ENCODE data around the gene TMEM53.

DNA sequence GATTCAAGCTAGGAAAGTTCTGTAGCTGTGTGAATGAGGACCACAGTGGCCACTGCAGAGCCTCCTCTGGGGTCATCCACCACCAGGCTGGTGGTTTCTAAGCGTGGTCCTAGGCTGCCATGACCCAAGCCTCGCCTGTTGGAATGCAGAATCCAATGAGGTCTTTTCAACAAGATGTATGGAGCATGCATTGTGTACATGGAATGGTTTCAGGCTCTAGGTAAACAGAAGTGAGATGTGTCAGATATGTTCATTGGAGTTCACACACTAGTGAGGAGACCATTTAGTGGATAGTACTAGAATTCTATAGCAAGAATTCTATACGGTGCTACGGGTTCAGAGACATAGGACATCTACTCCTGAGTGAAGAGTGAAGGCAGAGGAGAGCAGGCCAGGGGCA is 46.0 kb upstream of the TMEM53 start:
- TF ChIP-seq, protein P1, sequence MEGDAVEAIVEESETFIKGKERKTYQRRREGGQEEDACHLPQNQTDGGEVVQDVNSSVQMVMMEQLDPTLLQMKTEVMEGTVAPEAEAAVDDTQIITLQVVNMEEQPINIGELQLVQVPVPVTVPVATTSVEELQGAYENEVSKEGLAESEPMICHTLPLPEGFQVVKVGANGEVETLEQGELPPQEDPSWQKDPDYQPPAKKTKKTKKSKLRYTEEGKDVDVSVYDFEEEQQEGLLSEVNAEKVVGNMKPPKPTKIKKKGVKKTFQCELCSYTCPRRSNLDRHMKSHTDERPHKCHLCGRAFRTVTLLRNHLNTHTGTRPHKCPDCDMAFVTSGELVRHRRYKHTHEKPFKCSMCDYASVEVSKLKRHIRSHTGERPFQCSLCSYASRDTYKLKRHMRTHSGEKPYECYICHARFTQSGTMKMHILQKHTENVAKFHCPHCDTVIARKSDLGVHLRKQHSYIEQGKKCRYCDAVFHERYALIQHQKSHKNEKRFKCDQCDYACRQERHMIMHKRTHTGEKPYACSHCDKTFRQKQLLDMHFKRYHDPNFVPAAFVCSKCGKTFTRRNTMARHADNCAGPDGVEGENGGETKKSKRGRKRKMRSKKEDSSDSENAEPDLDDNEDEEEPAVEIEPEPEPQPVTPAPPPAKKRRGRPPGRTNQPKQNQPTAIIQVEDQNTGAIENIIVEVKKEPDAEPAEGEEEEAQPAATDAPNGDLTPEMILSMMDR (IDR thresholded peaks at IDR 0.05) = no peak
- TF ChIP-seq POLR2A (IDR thresholded peaks at IDR 0.05) = no peak

Measured in ovary (tissue), 3 donors.